ENCODE results near the gene KLF7. TPM values are rescaled to one million over a fixed set of nuclear protein-coding genes. Genes with fewer than 3 reads are reported as not detected.

KLF7 gene
- total RNA-seq, 1 experiment from 2014 or later = 15.4 TPM

GRCh38 chr2:207159002-207159401 is 6.7 kb downstream of the KLF7 start:
- no peak for ATAC-seq
- Histone ChIP-seq H3K4me3 (replicated peaks in 1 of 2; ENCODE audit: low read depth in 1 of 2, low read length in 2 of 2) (no peak overlapping the region), H3K9me2 (ENCODE audit: insufficient read depth) (no peaks in the 10 kb centered on the region), H2AFZ (ENCODE audit: low read depth, low read length, poor library complexity, severe bottlenecking) (no peak overlapping the region), H3K27me3 (ENCODE audit: insufficient read depth, low read length) (no peaks in the 10 kb centered on the region), H3K36me3 (ENCODE audit: control insufficient read depth in 1 of 2, insufficient read depth in 2 of 2, low read length in 2 of 2) (no peaks in the 10 kb centered on the region), H3K79me2 (ENCODE audit: insufficient read depth, low read length) (0 out of 2 replicates have a peak, but pooled peaks cover 4% of the 10 kb centered on the region), H3K9me3 (ENCODE audit: control insufficient read depth in 1 of 2, insufficient read depth in 1 of 2, low read depth in 1 of 2, low read length in 2 of 2) (no peaks in the 10 kb centered on the region), H3K4me2 (ENCODE audit: low read length) (no peak overlapping the region), H4K20me1 (ENCODE audit: insufficient read depth) (no peaks in the 10 kb centered on the region), H3K9ac (ENCODE audit: low read length) (no peak overlapping the region), H3K27ac (ENCODE audit: low read depth, low read length) (no peak overlapping the region), H3K4me1 (ENCODE audit: control insufficient read depth in 1 of 2, insufficient read depth in 2 of 2, low read length in 2 of 2) (peaks cover 12 to 26% of the 10 kb centered on the region in 2 experiments)
- no peak for DNase-seq (ENCODE audit: low read depth, low spot score)
- no peak for TF ChIP-seq ATF3 (IDR thresholded peaks at IDR 0.05)
- TF ChIP-seq CEBPB (IDR thresholded peaks at IDR 0.05; ENCODE audit: low read depth) = no peak
- TF ChIP-seq CBX3 (IDR thresholded peaks at IDR 0.05; ENCODE audit: low read depth) = no peak
- no peak for TF ChIP-seq SIN3A (IDR thresholded peaks at IDR 0.05; ENCODE audit: low read depth)
- TF ChIP-seq CTCF (IDR thresholded peaks at IDR 0.05 in 2 of 3, conservative IDR thresholded peaks at IDR 0.05 in 1 of 3; ENCODE audit: borderline replicate concordance in 1 of 3, insufficient read depth in 1 of 3, low read depth in 2 of 3, low read length in 2 of 3) = no peak
- TF ChIP-seq MAX (IDR thresholded peaks at IDR 0.05) = no peak
- no peak for TF ChIP-seq EZH2phosphoT487 (IDR thresholded peaks at IDR 0.05; ENCODE audit: borderline replicate concordance)
- no peak for TF ChIP-seq SP1 (IDR thresholded peaks at IDR 0.05; ENCODE audit: low read depth)
- no peak for TF ChIP-seq FOSL1 (IDR thresholded peaks at IDR 0.05; ENCODE audit: low read depth)
- no peak for TF ChIP-seq JUND (IDR thresholded peaks at IDR 0.05)
- no peak for TF ChIP-seq REST (IDR thresholded peaks at IDR 0.05; ENCODE audit: low read depth)
- no peak for TF ChIP-seq YY1 (IDR thresholded peaks at IDR 0.05; ENCODE audit: extremely low read depth, insufficient replicate concordance, low read depth, low read length)
- no peak for TF ChIP-seq ZBTB33 (IDR thresholded peaks at IDR 0.05; ENCODE audit: extremely low read depth, insufficient replicate concordance, low read length)
- no peak for TF ChIP-seq EGR1 (IDR thresholded peaks at IDR 0.05; ENCODE audit: low read depth)
- TF ChIP-seq ELF1 (IDR thresholded peaks at IDR 0.05; ENCODE audit: borderline replicate concordance, low read depth) = no peak
- TF ChIP-seq TCF7L2 (IDR thresholded peaks at IDR 0.05; ENCODE audit: borderline replicate concordance, extremely low read depth, insufficient read depth, insufficient read length) = no peak
- TF ChIP-seq POLR2AphosphoS5 (IDR thresholded peaks at IDR 0.05; ENCODE audit: low read depth, low read length) = no peak
- no peak for TF ChIP-seq POLR2A (IDR thresholded peaks at IDR 0.05; ENCODE audit: borderline replicate concordance, extremely low read depth, insufficient read depth, insufficient read length)
- ChIA-PET RAD21 (ENCODE audit: low non-redundant PET in 1 of 2, low total read pairs in 2 of 2, uncharacterized antibody in 2 of 2, unreplicated experiment in 2 of 2) (no interaction called here), POLR2A (no interaction called here), CTCF (no interaction called here)
- BruUV-seq (replicated peaks) = no TSS peak
- intact Hi-C loops (cut with micrococcal nuclease) = no loop called here
